IPS DF 19.7 (cell line): ENCODE measurements around the gene OR10V1.
"Not testable (repeated sequence)": the region's sequence is repeated elsewhere in the genome, so short reads cannot be mapped to it uniquely, and the experiment has no call there.

Experiments
- DNase-seq: peaks from one replicate; pipeline ENCODE4 v3.0.0-alpha.2; 2013; ENCODE audit warnings: low read depth, low spot score

OR10V1 gene

GRCh38 chr11:59710136-59710847 is 3.4 kb downstream of the OR10V1 start:
- DNase-seq, result no peak

DNA sequence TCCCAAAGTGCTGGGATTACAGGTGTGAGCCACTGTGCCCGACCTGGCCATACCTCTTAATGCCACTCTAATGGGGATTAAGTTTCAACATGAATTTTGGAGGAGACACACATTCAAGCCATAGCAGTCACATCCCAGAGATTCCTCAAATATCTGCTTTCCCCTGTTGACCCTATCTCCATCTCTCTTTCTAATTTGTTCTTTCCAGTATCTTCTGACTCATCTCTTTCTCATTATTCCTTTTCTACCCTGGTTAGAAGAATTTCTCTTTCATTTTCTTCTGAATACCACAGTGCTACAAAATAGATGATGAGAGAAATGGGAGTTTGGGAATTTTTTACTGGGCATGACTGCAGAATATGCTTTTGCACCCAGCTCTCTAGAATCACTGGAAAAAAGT is 5.1 kb downstream of the OR10V1 start:
- no peak for DNase-seq

DNA sequence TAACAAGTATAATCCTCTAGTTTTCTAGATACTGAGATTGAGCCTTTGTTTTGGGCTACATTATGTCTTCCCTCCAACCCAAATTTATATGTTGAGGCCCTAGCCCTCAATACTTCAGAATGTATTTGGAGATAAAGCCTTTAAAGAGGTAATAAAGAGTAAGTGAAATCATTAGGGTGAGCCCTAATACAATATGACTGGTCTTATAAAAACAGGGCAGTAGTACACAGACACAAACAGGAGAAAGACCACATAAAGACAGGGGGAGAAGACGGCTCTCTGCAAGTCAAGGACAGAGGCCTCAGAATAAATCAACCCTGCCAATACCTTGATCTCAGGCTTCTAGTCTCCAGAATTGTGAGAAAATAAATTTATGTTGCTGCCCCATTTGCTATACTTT is 6.3 kb downstream of the OR10V1 start:
- DNase-seq, result no peak

GRCh38 chr11:59706518-59707285 is 6.9 kb downstream of the OR10V1 start:
- DNase-seq, result no peak

- DNase-seq, result no peak
Measured at GRCh38 chr11:59705294-59705693, 8.4 kb downstream of the OR10V1 start.

- not testable (repeated sequence) for DNase-seq
Measured at GRCh38 chr11:59703515-59703914, 10.1 kb downstream of the OR10V1 start.

DNA sequence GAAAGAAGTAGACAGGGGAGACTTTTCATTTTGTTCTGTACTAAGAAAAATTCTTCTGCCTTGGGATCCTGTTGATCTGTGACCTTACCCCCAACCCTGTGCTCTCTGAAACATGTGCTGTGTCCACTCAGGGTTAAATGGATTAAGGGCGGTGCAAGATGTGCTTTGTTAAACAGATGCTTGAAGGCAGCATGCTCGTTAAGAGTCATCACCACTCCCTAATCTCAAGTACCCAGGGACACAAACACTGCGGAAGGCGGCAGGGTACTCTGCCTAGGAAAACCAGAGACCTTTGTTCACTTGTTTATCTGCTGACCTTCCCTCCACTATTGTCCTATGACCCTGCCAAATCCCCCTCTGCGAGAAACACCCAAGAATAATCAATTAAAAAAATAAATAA is 13.5 kb downstream of the OR10V1 start:
- DNase-seq, result not testable (repeated sequence)

DNA sequence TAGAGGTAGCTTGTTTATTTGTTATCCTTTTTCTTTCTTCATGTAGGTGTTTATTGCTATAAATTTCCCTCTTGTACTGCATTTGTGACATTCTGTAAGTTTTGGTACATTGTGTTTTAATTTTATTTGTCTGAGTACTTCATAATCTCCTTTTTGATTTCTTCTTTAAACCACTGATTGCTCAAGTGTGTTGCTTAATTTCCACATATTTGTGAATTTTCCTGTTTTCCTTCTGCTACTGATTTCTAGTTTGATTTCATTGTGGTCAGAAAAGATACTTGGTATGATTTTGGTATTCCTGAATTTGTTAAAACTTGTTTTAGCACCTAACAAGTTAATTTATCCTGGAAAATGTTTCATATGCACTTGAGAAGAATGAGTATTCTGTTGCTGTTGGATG is 15.1 kb downstream of the OR10V1 start:
- no peak for DNase-seq

GRCh38 chr11:59692915-59693314 is 20.7 kb downstream of the OR10V1 start:
- DNase-seq, result no peak

GRCh38 chr11:59691156-59691555 is 22.5 kb downstream of the OR10V1 start:
- no peak for DNase-seq

- no peak for DNase-seq
Measured at GRCh38 chr11:59689015-59689414, 24.6 kb downstream of the OR10V1 start.

DNA sequence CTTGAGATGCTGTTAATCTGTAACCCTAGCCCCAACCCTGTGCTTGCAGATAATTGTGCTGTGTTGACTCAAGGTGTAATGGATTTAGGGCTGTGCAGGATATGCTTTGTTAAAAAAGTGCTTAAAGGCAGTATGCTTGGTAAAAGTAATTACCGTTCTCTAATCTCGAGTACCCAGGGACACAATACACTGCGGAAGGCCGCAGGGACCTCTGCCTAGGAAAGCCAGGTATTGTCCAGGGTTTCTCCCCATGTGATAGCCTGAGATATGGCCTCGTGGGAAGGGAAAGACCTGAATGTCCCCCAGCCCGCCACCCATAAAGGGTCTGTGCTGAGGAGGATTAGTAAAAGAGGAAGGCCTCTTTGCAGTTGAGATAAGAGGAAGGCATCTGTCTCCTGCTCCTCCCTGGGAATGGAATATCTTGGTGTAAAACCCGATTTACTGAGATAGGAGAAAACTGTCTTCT is 32.4 kb downstream of the OR10V1 start:
- not testable (repeated sequence) for DNase-seq

GRCh38 chr11:59680287-59681154 is 33.1 kb downstream of the OR10V1 start:
- DNase-seq, result peak; percentile 52

DNA sequence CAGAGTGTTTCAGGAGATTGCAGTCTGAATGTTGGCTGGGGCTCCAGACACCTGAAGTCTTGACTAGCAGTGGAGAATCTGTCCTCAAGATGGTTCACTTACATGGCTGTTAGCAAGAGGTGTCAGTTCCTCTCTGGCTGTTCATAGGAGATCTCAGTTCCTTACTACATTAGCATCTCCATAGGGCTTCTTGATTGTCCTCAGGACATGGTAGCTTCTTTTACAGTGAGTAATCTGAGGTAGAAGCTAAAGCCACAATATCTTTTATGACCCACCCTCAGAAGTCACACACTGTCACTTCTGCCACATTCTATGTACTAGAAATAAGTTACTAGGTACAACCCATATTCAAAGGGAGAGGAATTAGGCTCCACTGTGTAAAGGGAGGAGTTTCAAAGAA is 34.3 kb downstream of the OR10V1 start:
- DNase-seq, result no peak

- no peak for DNase-seq
Measured at GRCh38 chr11:59678813-59679165, 34.9 kb downstream of the OR10V1 start.

DNA sequence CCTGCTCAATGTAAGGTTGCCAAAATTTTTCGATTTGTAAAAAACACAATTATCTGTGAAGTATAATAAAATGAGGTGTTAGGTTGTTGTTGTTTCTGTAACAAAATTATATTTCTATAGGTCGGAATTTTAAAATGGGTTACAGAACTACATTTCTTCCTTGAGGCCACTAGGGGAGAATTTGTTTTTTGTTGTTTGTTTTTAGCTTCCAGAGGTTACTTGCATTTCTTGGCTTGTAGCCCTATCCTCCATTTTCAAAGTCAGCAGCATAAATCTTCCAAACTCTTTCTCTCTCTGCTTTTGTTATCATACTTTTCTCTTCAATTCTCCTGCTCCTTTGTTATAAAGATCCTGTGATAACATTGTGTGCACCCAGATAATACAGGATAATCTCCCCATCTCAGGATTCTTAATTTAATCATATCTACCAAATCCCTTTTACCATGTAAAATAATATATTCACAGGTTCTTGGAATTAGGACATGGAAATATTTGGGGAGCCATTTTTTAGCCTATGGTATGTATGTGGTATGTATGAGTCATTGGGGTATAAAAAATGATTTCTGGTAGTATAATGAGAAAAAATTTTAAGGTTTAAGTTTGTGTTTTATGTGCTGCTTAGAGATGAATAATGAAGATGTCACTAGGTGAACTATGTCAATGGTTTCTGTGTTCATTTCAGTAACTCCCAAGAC is 35.4 kb downstream of the OR10V1 start:
- no peak for DNase-seq

GRCh38 chr11:59676205-59676604 is 37.4 kb downstream of the OR10V1 start:
- no peak for DNase-seq

DNA sequence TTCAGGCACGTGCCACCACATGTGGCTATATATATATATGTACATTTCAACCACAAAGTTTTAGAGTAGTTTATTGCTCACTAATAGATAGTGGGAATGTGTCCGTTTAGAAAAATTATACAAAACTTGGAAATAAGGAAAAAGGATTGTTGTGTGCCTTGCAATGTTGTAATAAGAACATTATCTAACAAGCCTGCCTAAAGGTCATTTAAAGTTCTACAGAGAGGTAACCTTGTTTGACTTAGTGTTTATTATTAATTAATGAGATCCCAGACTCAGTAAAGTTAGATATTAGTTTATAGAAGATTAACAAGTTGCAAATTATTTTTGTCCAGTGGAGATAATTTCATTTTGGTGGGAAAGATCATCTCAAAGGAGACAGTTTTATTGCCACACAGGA is 39.4 kb downstream of the OR10V1 start:
- DNase-seq, result no peak

- no peak for DNase-seq
Measured at GRCh38 chr11:59673291-59673690, 40.4 kb downstream of the OR10V1 start.

GRCh38 chr11:59671471-59671870 is 42.2 kb downstream of the OR10V1 start:
- no peak for DNase-seq

DNA sequence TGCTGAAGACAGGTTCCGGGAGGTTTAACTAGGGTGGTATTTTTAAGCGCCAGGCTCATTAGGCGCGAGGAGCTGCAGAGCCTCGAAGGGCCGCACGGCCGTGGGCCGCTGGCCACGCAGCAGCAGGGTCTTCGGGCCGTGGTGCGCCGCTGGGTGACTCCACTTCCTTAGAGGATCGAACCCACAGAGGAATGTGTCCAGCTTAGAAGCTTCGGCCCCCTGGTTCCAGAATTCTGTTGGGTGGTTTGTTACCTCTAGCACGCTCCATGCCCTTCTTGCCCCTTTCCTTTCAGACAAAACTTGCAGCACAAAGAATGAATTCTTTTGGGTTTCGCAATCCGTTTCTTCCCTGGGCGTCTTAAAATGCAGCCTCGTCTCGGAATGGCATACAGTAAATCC is 44.0 kb downstream of the OR10V1 start:
- no peak for DNase-seq
